ENCODE results near the gene PRRG1. TPM values are rescaled to one million over a fixed set of nuclear protein-coding genes. Genes with fewer than 3 reads are reported as not detected.

Gene PRRG1
- polyA plus RNA-seq, 1 donor from 2014 or later = 9.1 TPM

DNA sequence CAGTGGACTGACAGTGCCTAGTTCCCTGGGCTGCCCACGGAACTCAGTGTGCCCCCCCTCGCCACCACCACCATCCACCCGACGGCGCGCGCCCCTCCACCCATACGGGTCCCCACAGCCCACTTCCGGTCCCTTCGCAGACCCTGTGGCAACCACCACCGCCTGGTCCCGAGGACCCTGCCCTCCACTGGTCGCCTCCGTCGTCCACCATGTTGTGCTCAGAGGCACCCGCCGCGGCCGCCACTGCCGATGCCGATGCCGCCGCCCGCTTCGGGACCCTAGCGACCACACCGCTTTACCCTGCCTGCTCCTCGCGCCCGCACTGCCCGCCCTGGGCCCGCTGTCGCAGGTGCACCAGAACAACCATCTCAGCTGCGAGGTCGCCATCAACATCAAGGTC, 155.8 kb downstream of the PRRG1 start (continued):
- no peak for TF ChIP-seq MXI1 (conservative IDR thresholded peaks at IDR 0.05; ENCODE audit: poor library complexity, severe bottlenecking)

Other genes with a start within 250 kb of the PRRG1 start
- 0.35 and 0.96 TPM in 2 replicates for gene LANCL3, start 222.3 kb downstream of the PRRG1 start, polyA plus RNA-seq

Data from neural cell (in vitro differentiated cells).